B cell (primary cell): ENCODE results near the gene KRR1. TPM values are rescaled to one million over a fixed set of nuclear protein-coding genes. Genes with fewer than 3 reads are reported as not detected.

Experiments used
- ATAC-seq: fragments of 200-7000 bp; cut with Tn5 transposase; one replicate; pipeline ENCODE4 v1.10.0; 2021; ENCODE audit warnings: low read depth, mild to moderate bottlenecking, moderate number of reproducible peaks, moderate library complexity
- CTCF ChIA-PET: fragments of 350-600 bp; sonication (Branson Sonifier 250); formaldehyde crosslinking; loops from one replicate; lab custom pipeline; 2021; ENCODE audit warnings: antibody characterized with exemption, inconsistent platforms; lab: Charles Lee
- POLR2A ChIA-PET: fragments of 350-600 bp; sonication (Branson Sonifier 250); formaldehyde crosslinking; loops from one replicate; lab custom pipeline; 2021; ENCODE audit warnings: antibody characterized with exemption; lab: Charles Lee
- DNase-seq: peaks from one replicate; pipeline ENCODE4 v3.0.0; 2013
- H2AFZ ChIP-seq: 2 replicates; pipeline ENCODE4 v1.6.1; 2012; ENCODE audit warnings: mild to moderate bottlenecking, low read depth, low read length; ENCODE audit not compliant: insufficient read depth, poor library complexity, severe bottlenecking
- H3K27ac ChIP-seq, 2 donors: 1 replicate in 1 of 2; 2 replicates in 1 of 2; pipeline ENCODE4 v1.5.1; 2012 to 2013; ENCODE audit warnings: low read length in 2 of 2, mild to moderate bottlenecking in 2 of 2, moderate library complexity in 1 of 2
- H3K27me3 ChIP-seq, 4 experiments: fragments of 200-600 bp in 1 of 4; sonication (generic) in 1 of 4; replicated peaks in 1 of 4; 1 replicate in 2 of 4; 2 replicates in 2 of 4; pipeline versions ENCODE4 v1.6.1 to v1.7.0; 2013 to 2016; ENCODE audit warnings: low read length in 3 of 4, mild to moderate bottlenecking in 2 of 4, mixed read lengths in 1 of 4, moderate library complexity in 1 of 4; ENCODE audit not compliant: insufficient read depth in 4 of 4, control insufficient read depth in 3 of 4; ENCODE audit errors: control extremely low read depth in 1 of 4
- H3K36me3 ChIP-seq, 2 experiments: replicated peaks in 1 of 2; 1 replicate in 1 of 2; 2 replicates in 1 of 2; pipeline versions ENCODE4 v1.6.1 to v1.7.1; 2013; ENCODE audit warnings: low read length in 1 of 2; ENCODE audit not compliant: insufficient read depth in 2 of 2, control insufficient read depth in 1 of 2; ENCODE audit errors: control extremely low read depth in 1 of 2, extremely low read depth in 1 of 2
- H3K4me1 ChIP-seq, 2 donors: fragments of 200-600 bp in 1 of 2; sonication (generic) in 1 of 2; 1 replicate in 1 of 2; 2 replicates in 1 of 2; pipeline versions ENCODE4 v1.5.1 to v1.6.1; 2013 to 2017; ENCODE audit warnings: low read length in 2 of 2; ENCODE audit not compliant: control insufficient read depth in 2 of 2, insufficient read depth in 2 of 2
- H3K4me2 ChIP-seq: replicated peaks from 2 replicates; pipeline ENCODE3; 2012; ENCODE audit warnings: mild to moderate bottlenecking, low read depth, low read length; ENCODE audit not compliant: poor library complexity, severe bottlenecking
- H3K4me3 ChIP-seq, 5 experiments: fragments of 200-600 bp in 1 of 5; sonication (generic) in 1 of 5; 1 replicate in 3 of 5; 2 replicates in 2 of 5; pipeline versions ENCODE4 v1.5.1 to v1.7.0; 2011 to 2016; ENCODE audit warnings: low read length in 4 of 5, mild to moderate bottlenecking in 4 of 5, low read depth in 2 of 5, control low read depth in 1 of 5, moderate library complexity in 1 of 5; ENCODE audit not compliant: insufficient read depth in 1 of 5; ENCODE audit errors: control extremely low read depth in 1 of 5, extremely low read depth in 1 of 5
- H3K79me2 ChIP-seq: fragments of 200-600 bp; sonication (generic); one replicate; pipeline ENCODE4 v1.6.0; 2016; ENCODE audit warnings: low read length; ENCODE audit not compliant: control insufficient read depth, insufficient read depth
- H3K9ac ChIP-seq: fragments of 200-600 bp; sonication (generic); 2 replicates; pipeline ENCODE4 v1.6.1; 2017; ENCODE audit warnings: mild to moderate bottlenecking, low read length, moderate library complexity
- H3K9me3 ChIP-seq, 3 donors: one replicate each; pipeline versions ENCODE4 v1.6.1 to v1.7.1; 2013; ENCODE audit warnings: low read length in 2 of 3; ENCODE audit not compliant: control insufficient read depth in 2 of 3, insufficient read depth in 1 of 3; ENCODE audit errors: control extremely low read depth in 1 of 3
- H4K20me1 ChIP-seq: 2 replicates; pipeline ENCODE4 v1.6.0; 2012; ENCODE audit warnings: mild to moderate bottlenecking, low read length; ENCODE audit not compliant: insufficient read depth, control insufficient read depth, poor library complexity, severe bottlenecking
- H3K27ac Mint-ChIP-seq: one replicate; pipeline ENCODE4 v1.8.0; 2021; ENCODE audit warnings: mixed read lengths
- H3K27me3 Mint-ChIP-seq: one replicate; pipeline ENCODE4 v1.8.0; 2021; ENCODE audit warnings: mixed read lengths
- H3K4me1 Mint-ChIP-seq: one replicate; pipeline ENCODE4 v1.8.0; 2021; ENCODE audit warnings: mixed read lengths
- H3K4me3 Mint-ChIP-seq: one replicate; pipeline ENCODE4 v1.8.0; 2021; ENCODE audit warnings: mixed read lengths
- H3K9me3 Mint-ChIP-seq: one replicate; pipeline ENCODE4 v1.8.0; 2022; ENCODE audit warnings: mixed read lengths; ENCODE audit not compliant: insufficient read depth
- CTCF ChIP-seq: fragments of 200-600 bp; IDR thresholded peaks from one replicate; pipeline ENCODE4 v1.8.0; 2022; ENCODE audit warnings: antibody characterized with exemption, mild to moderate bottlenecking
- EZH2 ChIP-seq: IDR thresholded peaks from 2 replicates; pipeline ENCODE4 v1.6.1; 2012; ENCODE audit warnings: borderline replicate concordance, low read depth, mild to moderate bottlenecking, moderate library complexity, low read length; ENCODE audit not compliant: insufficient read depth, poor library complexity, severe bottlenecking
- WGBS: methylation state at CpG from one replicate; pipeline ENCODE4 v1.1.5; 2013; ENCODE audit warnings: missing lambda C conversion rate; ENCODE audit not compliant: insufficient coverage; 5-methylcytosine and 5-hydroxymethylcytosine counted together
- intact Hi-C: fragments of 100-400 bp; cut with micrococcal nuclease; formaldehyde crosslinking; loops from one replicate; pipeline ENCODE4 v1.10.0; 2022
- polyA plus RNA-seq: library from polyadenylated mRNA; depleted of rRNA; stranded (reverse); fragments of >200 nt; gene quantifications from 2 replicates; pipeline ENCODE4 v1.2.3, GENCODE V29; 2012
- total RNA-seq, 2 donors: library from RNA; stranded (reverse); fragments of 120-200 nt in 1 of 2; gene quantifications; 1 replicate in 1 of 2; 2 replicates in 1 of 2; pipeline versions ENCODE4 v1.2.3 to v1.2.4, GENCODE V29; 2013 to 2022

KRR1 gene
- total and polyA plus RNA-seq, 2 donors (not counting 1 experiment from before 2014, with no cell fraction given) = 16.3 to 87.7 TPM

- DNase-seq (no peak), ATAC-seq (no peak)
- Mint-ChIP-seq H3K9me3 (peaks cover 1% of the 10 kb centered on the region), H3K27me3 (no peaks in the 10 kb centered on the region), H3K27ac (no peak overlapping the region), H3K4me1 (peaks cover 28% of the 10 kb centered on the region), H3K4me3 (no peak overlapping the region)
- Histone ChIP-seq H3K27me3 (no peaks in the 10 kb centered on the region), H3K4me3 (no peak overlapping the region), H3K4me2 (no peak overlapping the region), H3K4me1 (peaks cover 11 to 17% of the 10 kb centered on the region in 2 donors), H3K9me3 (no peaks in the 10 kb centered on the region), H3K9ac (no peak overlapping the region), H3K27ac (no peak overlapping the region), H2AFZ (no peak overlapping the region), H3K79me2 (peaks cover 27% of the 10 kb centered on the region), H3K36me3 (peaks cover 11 to 55% of the 10 kb centered on the region in 2 experiments), H4K20me1 (no peaks in the 10 kb centered on the region)
- intact Hi-C loops = no loop called here
- TF ChIP-seq CTCF (no peak), EZH2 (no peak)
- ChIA-PET CTCF (interaction anchor here (0.7 to 3.7 kb wide), 11 partner anchors 9 to 174 kb away, joined by 3 to 43 read pairs (median 4); partner anchors contain the start of genes GLIPR1, GLIPR1L1 and GLIPR1L2), POLR2A (interaction anchor here (0.6 kb wide), 1 partner anchor 1364 kb away, joined by 5 read pairs; no protein-coding TSS in a partner anchor)
- WGBS = no CpG with 5 or more reads among the region's 2 CpGs
Observed at GRCh38 chr12:75507086-75507485, 4.3 kb downstream of the KRR1 start.

DNA sequence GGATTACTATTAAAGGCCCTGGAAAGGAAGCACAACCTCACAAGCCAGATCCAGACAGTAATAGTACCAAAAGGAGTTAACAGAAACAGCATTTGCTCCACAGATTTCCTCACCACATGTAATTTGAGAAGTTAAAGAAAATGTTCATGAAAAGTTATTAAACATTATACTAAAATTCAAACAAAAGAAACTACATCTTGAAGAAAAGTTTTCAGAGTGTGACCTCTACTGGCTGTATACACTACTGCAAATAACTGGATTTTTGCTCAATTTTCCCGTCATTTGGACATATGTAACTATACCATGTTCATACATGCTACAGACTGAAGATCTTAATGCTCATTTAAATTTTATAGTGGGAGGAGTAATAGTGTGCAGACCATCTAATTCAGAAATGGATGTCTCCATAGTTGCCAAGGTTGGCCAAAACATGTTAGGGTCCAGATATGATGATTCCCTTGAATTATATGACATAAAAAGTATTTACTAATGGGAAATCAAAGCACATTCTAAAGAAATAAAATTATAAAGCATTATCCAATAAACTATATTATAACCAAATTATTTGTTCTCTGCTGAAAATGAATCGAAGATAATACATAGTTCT lies 5.6 kb downstream of the KRR1 start:
- Mint-ChIP-seq H3K27me3 (no peaks in the 10 kb centered on the region), H3K4me1 (peaks cover 18% of the 10 kb centered on the region), H3K4me3 (no peak overlapping the region), H3K27ac (no peak overlapping the region), H3K9me3 (no peaks in the 10 kb centered on the region)
- Histone ChIP-seq H3K27ac (peak overlapping the region; percentile 4 to 37), H3K4me3 (no peak overlapping the region), H3K36me3 (peaks cover 14 to 67% of the 10 kb centered on the region in 2 experiments), H2AFZ (no peak overlapping the region), H3K27me3 (no peaks in the 10 kb centered on the region), H3K9me3 (no peaks in the 10 kb centered on the region), H3K9ac (no peak overlapping the region), H3K79me2 (peaks cover 20% of the 10 kb centered on the region), H4K20me1 (no peaks in the 10 kb centered on the region), H3K4me1 (peaks cover 5 to 12% of the 10 kb centered on the region in 2 donors), H3K4me2 (no peak overlapping the region)
- ChIA-PET CTCF (interaction anchor here (1.4 to 11.6 kb wide), 5 partner anchors 17 to 172 kb away, joined by 4 to 124 read pairs (median 16); partner anchors contain the start of genes GLIPR1 and GLIPR1L1), POLR2A (no interaction called here)
- peak; percentile 53 for DNase-seq
- no CpG with 5 or more reads among the region's 2 CpGs for WGBS
- TF ChIP-seq EZH2 (no peak), CTCF (peak; percentile 82)
- intact Hi-C loops = loop anchor here (1.0 kb wide), 3 partner anchors 69 to 172 kb away; partner anchors contain the start of genes GLIPR1L1 and GLIPR1L2
- peak; percentile 57 for ATAC-seq
